GF-D8 (cell line): ENCODE data around the gene SLC51A.
"Not testable (repeated sequence)": the region's sequence is repeated elsewhere in the genome, so short reads cannot be mapped to it uniquely, and the experiment has no call there.

ENCODE experiments used
- DNase-seq: peaks from one replicate; lab custom pipeline; 2025; lab: John Stamatoyannopoulos, UW

SLC51A gene

GRCh38 chr3:196216089-196216564 is at the start of gene SLC51A:
Gene SLC51A, plus strand, starts transcription at chr3:196216534. Its CDS starts 179 bp downstream, at chr3:196216713.
- no peak for DNase-seq

GRCh38 chr3:196166741-196167140 is 49.6 kb upstream of the SLC51A start:
- DNase-seq = no peak

- no peak for DNase-seq
These were observed 47.4 kb upstream of the SLC51A start for GRCh38 chr3:196168808-196169391.

- DNase-seq = no peak
These were observed 46.5 kb upstream of the SLC51A start for GRCh38 chr3:196169836-196170240.

- DNase-seq = not testable (repeated sequence)
These were observed 46.0 kb upstream of the SLC51A start for GRCh38 chr3:196170296-196170695.

- no peak for DNase-seq
These were observed 41.7 kb upstream of the SLC51A start for GRCh38 chr3:196174652-196175051.

- no peak for DNase-seq
These were observed 41.2 kb upstream of the SLC51A start for GRCh38 chr3:196175116-196175625.

- no peak for DNase-seq
These were observed 40.6 kb upstream of the SLC51A start for GRCh38 chr3:196175722-196176121.

- no peak for DNase-seq
These were observed 38.8 kb upstream of the SLC51A start for GRCh38 chr3:196177567-196177966.

GRCh38 chr3:196177967-196178366 is 38.4 kb upstream of the SLC51A start:
- DNase-seq = no peak

- DNase-seq = no peak
These were observed 37.3 kb upstream of the SLC51A start for GRCh38 chr3:196178993-196179379.

GRCh38 chr3:196179380-196180308 is 36.7 kb upstream of the SLC51A start:
- peak; percentile 85 for DNase-seq

GRCh38 chr3:196180346-196180745 is 36.0 kb upstream of the SLC51A start:
- no peak for DNase-seq

- no peak for DNase-seq
These were observed 35.2 kb upstream of the SLC51A start for GRCh38 chr3:196181127-196181546.

GRCh38 chr3:196184169-196184432 is 32.2 kb upstream of the SLC51A start:
- DNase-seq = not testable (repeated sequence)

GRCh38 chr3:196184881-196185280 is 31.5 kb upstream of the SLC51A start:
- DNase-seq = no peak

- DNase-seq = no peak
These were observed 29.4 kb upstream of the SLC51A start for GRCh38 chr3:196186651-196187573.

GRCh38 chr3:196189566-196190347 is 26.6 kb upstream of the SLC51A start:
- no peak for DNase-seq

- DNase-seq = peak; percentile 55
These were observed 24.3 kb upstream of the SLC51A start for GRCh38 chr3:196192036-196192523.

GRCh38 chr3:196192524-196193051 is 23.7 kb upstream of the SLC51A start:
- peak; percentile 52 for DNase-seq
